DOHH2 (cell line): ENCODE results near the gene USH2A.

Experiments used
- CTCF ChIP-seq: fragments of 200-600 bp; sonication (generic); IDR thresholded peaks from one replicate; pipeline ENCODE4 v1.5.1; 2014; ENCODE audit warnings: antibody characterized with exemption, mild to moderate bottlenecking, low read depth, low read length; ENCODE audit not compliant: poor library complexity, severe bottlenecking
- EZH2phosphoT487 ChIP-seq: fragments of 200-600 bp; sonication (generic); IDR thresholded peaks from 2 replicates; pipeline ENCODE4 v1.6.1; 2017; ENCODE audit warnings: borderline replicate concordance, mild to moderate bottlenecking, antibody characterized with exemption, low read length, moderate library complexity, mixed read lengths

- TF ChIP-seq CTCF: no peak
- no peak for TF ChIP-seq EZH2phosphoT487
Measured at GRCh38 chr1:216113181-216113580, 310.1 kb downstream of the USH2A start.
